ENCODE data around the gene DUSP1. TPM values are rescaled to one million over a fixed set of nuclear protein-coding genes. Genes with fewer than 3 reads are reported as not detected.

DUSP1 gene
- total and polyA plus RNA-seq, 2 of the 13 experiments (the other 11 are each of a cell fraction or from before 2014, with no cell fraction given) = 27.1 to 55.5 TPM

- no peak for TF ChIP-seq ZBTB40 (IDR thresholded peaks at IDR 0.05)
- no peak for TF ChIP-seq ZBTB40 (CRISPR knock-in tag; IDR thresholded peaks at IDR 0.05)
- peak; percentile 52; the same call in 1 of the 2 replicates for TF ChIP-seq ZNF430 (CRISPR knock-in tag; IDR thresholded peaks at IDR 0.05)
- no peak for TF ChIP-seq ZBTB39 (CRISPR knock-in tag; IDR thresholded peaks at IDR 0.05)
- no peak for TF ChIP-seq HOXA9 (CRISPR knock-in tag; IDR thresholded peaks at IDR 0.05; ENCODE audit: borderline replicate concordance)
- no peak for TF ChIP-seq ZFAT (CRISPR knock-in tag; conservative IDR thresholded peaks at IDR 0.05)
- TF ChIP-seq TARDBP (CRISPR knock-in tag; IDR thresholded peaks at IDR 0.05) = 0 out of 2 replicates have a peak, but pooled peaks have one; percentile 17
- TF ChIP-seq THAP7 (CRISPR knock-in tag; IDR thresholded peaks at IDR 0.05) = no peak
- TF ChIP-seq ZNF530 (CRISPR knock-in tag; IDR thresholded peaks at IDR 0.05; ENCODE audit: low read depth) = no peak
- TF ChIP-seq ZNF329 (CRISPR knock-in tag; IDR thresholded peaks at IDR 0.05; ENCODE audit: low read depth) = no peak
- no peak for TF ChIP-seq TCF12 (IDR thresholded peaks at IDR 0.05)
- no peak for TF ChIP-seq TCF12 (CRISPR knock-in tag; IDR thresholded peaks at IDR 0.05)
- TF ChIP-seq TEAD3 (CRISPR knock-in tag; optimal IDR thresholded peaks at IDR 0.05; ENCODE audit: borderline replicate concordance) = peak; percentile 44
- TF ChIP-seq EED (CRISPR knock-in tag; IDR thresholded peaks at IDR 0.05) = 0 out of 2 replicates have a peak, but pooled peaks have one; percentile 56
- TF ChIP-seq ZSCAN9 (CRISPR knock-in tag; IDR thresholded peaks at IDR 0.05; ENCODE audit: borderline replicate concordance) = 0 out of 2 replicates have a peak, but pooled peaks have one; percentile 45
- TF ChIP-seq POLR2A (IDR thresholded peaks at IDR 0.05; ENCODE audit: insufficient read depth in 1 of 2, low read depth in 2 of 2, low read length in 2 of 2) = 0 out of 4 replicates have a peak, but pooled peaks of 1 of the 2 experiments have one; percentile 21
- TF ChIP-seq ZNF747 (CRISPR knock-in tag; IDR thresholded peaks at IDR 0.05; ENCODE audit: borderline replicate concordance) = 0 out of 2 replicates have a peak, but pooled peaks have one; percentile 41
- TF ChIP-seq MED8 (CRISPR knock-in tag; IDR thresholded peaks at IDR 0.05; ENCODE audit: insufficient replicate concordance) = no peak
Observed at GRCh38 chr5:172733131-172733973, 37.6 kb downstream of the DUSP1 start (continued).
